LNCAP (cell line): ENCODE data around the gene SPRY4.

Experiments used
- CTCF ChIP-seq: fragments of 450-650 bp; IDR thresholded peaks from 2 replicates; pipeline ENCODE4 v1.5.1; 2017; ENCODE audit warnings: mild to moderate bottlenecking

SPRY4 gene

GRCh38 chr5:142358648-142359047, 33.8 kb upstream of the SPRY4 start:
- TF ChIP-seq CTCF: no peak

DNA sequence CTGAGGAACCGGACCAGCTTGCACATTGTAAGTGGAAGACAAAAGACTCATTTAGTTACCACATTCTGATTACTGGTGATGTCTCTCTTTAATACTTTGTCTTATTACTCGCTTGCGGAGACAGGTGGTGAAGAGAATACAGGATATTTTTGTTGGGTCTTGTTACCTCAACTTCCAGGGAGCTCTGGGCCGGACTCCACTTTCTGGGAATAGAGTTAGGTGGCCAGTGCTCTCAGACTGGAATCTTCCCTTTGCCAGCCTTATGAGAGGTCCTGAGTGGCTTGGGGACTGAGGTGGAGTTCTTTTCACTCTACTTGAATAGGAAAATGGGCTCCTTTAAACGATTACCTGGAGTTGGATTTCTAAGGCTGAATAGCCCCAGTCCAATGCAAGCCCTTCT, 33.3 kb upstream of the SPRY4 start:
- no peak for TF ChIP-seq CTCF

- no peak for TF ChIP-seq CTCF
These were observed 32.8 kb upstream of the SPRY4 start for GRCh38 chr5:142357469-142358090.

- TF ChIP-seq CTCF: no peak
These were observed 32.1 kb upstream of the SPRY4 start for GRCh38 chr5:142356716-142357468.

DNA sequence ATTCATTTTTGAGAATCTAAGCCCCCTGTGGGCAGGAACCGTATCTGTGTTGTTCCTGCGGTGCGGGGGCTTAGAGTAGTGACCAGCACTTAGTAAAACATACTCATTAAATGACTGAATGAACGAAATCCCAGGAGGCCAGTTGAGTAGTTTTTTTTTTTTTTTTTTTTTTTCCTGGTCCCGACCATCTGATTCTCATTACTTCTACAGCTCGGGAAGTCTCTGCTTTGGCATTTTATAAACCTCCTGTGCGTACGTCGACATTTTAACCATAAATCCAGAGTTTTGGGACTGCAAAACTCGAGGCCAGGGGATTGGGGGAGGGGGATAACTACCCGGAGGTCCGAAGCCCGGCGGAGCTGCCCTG, 31.5 kb upstream of the SPRY4 start:
- no peak for TF ChIP-seq CTCF

DNA sequence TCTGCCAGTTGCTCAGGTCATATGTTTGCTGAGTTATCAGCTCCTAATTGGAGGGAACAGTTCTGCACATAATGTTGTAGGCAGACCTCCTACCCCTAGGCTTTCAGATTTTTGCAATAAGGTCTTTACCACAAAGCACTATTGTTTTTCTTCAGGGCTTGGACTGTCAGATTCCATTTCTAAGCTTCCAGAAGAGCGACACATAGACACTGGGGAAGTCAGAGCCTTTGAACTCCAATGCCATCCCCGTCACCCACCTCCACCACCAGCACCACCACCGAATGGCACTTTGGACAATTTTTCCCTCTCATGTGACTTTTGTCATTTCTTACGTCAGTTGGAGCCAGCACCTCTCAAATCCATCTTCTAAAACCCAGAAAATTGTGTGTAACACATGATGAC, 28.3 kb upstream of the SPRY4 start:
- TF ChIP-seq CTCF: no peak

GRCh38 chr5:142350021-142350420, 25.2 kb upstream of the SPRY4 start:
- no peak for TF ChIP-seq CTCF

DNA sequence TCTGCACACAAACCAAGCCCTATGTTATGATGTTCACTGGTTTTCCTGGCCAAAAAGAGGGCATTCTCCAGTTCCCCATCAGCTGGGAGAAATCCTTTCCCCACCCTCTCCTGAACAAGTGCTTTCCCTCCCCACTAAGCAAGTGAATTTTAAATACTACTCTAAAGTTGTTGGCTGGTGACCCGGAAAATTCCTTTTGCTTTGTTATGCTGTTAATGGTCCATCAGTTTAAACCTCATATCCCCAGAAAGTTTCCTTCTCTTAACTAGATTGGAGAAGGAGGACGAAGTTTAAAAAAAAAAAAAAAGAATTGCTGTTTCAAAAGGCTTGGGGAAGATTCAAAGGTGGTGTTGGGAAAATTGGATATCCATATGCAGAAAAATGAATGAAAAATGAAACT, 21.9 kb upstream of the SPRY4 start:
- no peak for TF ChIP-seq CTCF
